HEK293T (cell line): ENCODE measurements around the gene CPLX3.

Source experiments
- CTCF ChIA-PET: fragments of 350-600 bp; formaldehyde crosslinking; extraction: SDS; loops from one replicate; lab custom pipeline; 2021; ENCODE audit warnings: antibody characterized with exemption, inconsistent platforms; lab: Yijun Ruan, JAX
- POLR2A ChIA-PET: fragments of 350-600 bp; formaldehyde crosslinking; extraction: SDS; loops from one replicate; lab custom pipeline; 2020; ENCODE audit warnings: antibody characterized with exemption, inconsistent platforms; lab: Yijun Ruan, JAX
- DNase-seq: peaks from one replicate; pipeline ENCODE4 v3.0.0; 2012; ENCODE audit warnings: mixed read lengths; ENCODE audit errors: extremely low spot score
- ARNT ChIP-seq: fragments of 450-650 bp; IDR thresholded peaks from 2 replicates; pipeline ENCODE4 v1.6.1; 2017; ENCODE audit warnings: mild to moderate bottlenecking
- BHLHE40 ChIP-seq: fragments of 450-650 bp; IDR thresholded peaks from 2 replicates; pipeline ENCODE4 v1.6.1; 2016; ENCODE audit warnings: mild to moderate bottlenecking, moderate library complexity, borderline replicate concordance
- CTBP1 ChIP-seq: fragments of 450-650 bp; IDR thresholded peaks from 2 replicates; pipeline ENCODE4 v1.6.1; 2016; ENCODE audit warnings: borderline replicate concordance
- ELF4 ChIP-seq: fragments of 450-650 bp; IDR thresholded peaks from 2 replicates; pipeline ENCODE4 v1.6.1; 2017; ENCODE audit warnings: antibody characterized with exemption
- FOXA1 ChIP-seq: fragments of 450-650 bp; IDR thresholded peaks from 2 replicates; pipeline ENCODE4 v1.6.1; 2016; ENCODE audit warnings: mild to moderate bottlenecking
- FOXK2 ChIP-seq: fragments of 450-650 bp; IDR thresholded peaks from 2 replicates; pipeline ENCODE4 v1.6.1; 2016; ENCODE audit warnings: mild to moderate bottlenecking
- FOXM1 ChIP-seq: fragments of 450-650 bp; IDR thresholded peaks from 2 replicates; pipeline ENCODE4 v1.6.1; 2017; ENCODE audit warnings: mild to moderate bottlenecking, borderline replicate concordance
- HDGF ChIP-seq: fragments of 450-650 bp; IDR thresholded peaks from 2 replicates; pipeline ENCODE4 v1.6.1; 2017; ENCODE audit warnings: antibody characterized with exemption, borderline replicate concordance
- L3MBTL2 ChIP-seq: fragments of 450-650 bp; conservative IDR thresholded peaks from 2 replicates; pipeline ENCODE4 v1.6.1; 2016; ENCODE audit warnings: mild to moderate bottlenecking
- LEF1 ChIP-seq: fragments of 450-650 bp; IDR thresholded peaks from 2 replicates; pipeline ENCODE4 v1.6.1; 2017; ENCODE audit warnings: mild to moderate bottlenecking, borderline replicate concordance
- NFRKB ChIP-seq: fragments of 450-650 bp; IDR thresholded peaks from 2 replicates; pipeline ENCODE4 v1.6.1; 2016; ENCODE audit warnings: mild to moderate bottlenecking, moderate library complexity
- PKNOX1 ChIP-seq: fragments of 450-650 bp; IDR thresholded peaks from 2 replicates; pipeline ENCODE4 v1.6.1; 2016
- SP1 ChIP-seq: fragments of 450-650 bp; IDR thresholded peaks from 2 replicates; pipeline ENCODE4 v1.6.1; 2017
- SUZ12 ChIP-seq: fragments of 450-650 bp; IDR thresholded peaks from 2 replicates; pipeline ENCODE4 v1.6.1; 2016; ENCODE audit warnings: mild to moderate bottlenecking
- TARDBP ChIP-seq: fragments of 450-650 bp; IDR thresholded peaks from 2 replicates; pipeline ENCODE4 v1.6.1; 2016
- ZNF384 ChIP-seq: fragments of 450-650 bp; IDR thresholded peaks from 2 replicates; pipeline ENCODE4 v1.6.1; 2016

The CPLX3 gene

GRCh38 chr15:74845581-74845980 is 19.2 kb downstream of the CPLX3 start:
- no peak for TF ChIP-seq BHLHE40
- TF ChIP-seq TARDBP, result no peak
- no peak for TF ChIP-seq SUZ12
- no peak for TF ChIP-seq SP1
- no peak for TF ChIP-seq FOXM1
- TF ChIP-seq NFRKB, result no peak
- TF ChIP-seq FOXK2, result no peak
- TF ChIP-seq ARNT, result no peak
- TF ChIP-seq CTBP1, result no peak
- TF ChIP-seq PKNOX1, result no peak
- TF ChIP-seq LEF1, result no peak
- TF ChIP-seq ELF4, result no peak
- no peak for TF ChIP-seq FOXA1
- TF ChIP-seq HDGF, result no peak
- TF ChIP-seq ZNF384, result no peak
- TF ChIP-seq L3MBTL2, result no peak
- ChIA-PET POLR2A (interaction anchor here (1.6 to 3.5 kb wide), 2 partner anchors 44 to 50 kb away, joined by 4 to 17 read pairs; partner anchors contain the start of gene MPI), CTCF (no interaction called here)
- DNase-seq, result no peak

GRCh38 chr15:74847432-74847831 is 21.0 kb downstream of the CPLX3 start:
- TF ChIP-seq FOXA1 (no peak), L3MBTL2 (no peak), PKNOX1 (no peak), CTBP1 (no peak), TARDBP (no peak), FOXM1 (no peak), NFRKB (no peak), LEF1 (no peak), SUZ12 (no peak), SP1 (no peak), BHLHE40 (no peak), ARNT (no peak), HDGF (no peak), ZNF384 (no peak), ELF4 (no peak), FOXK2 (no peak)
- ChIA-PET CTCF (no interaction called here), POLR2A (no interaction called here)
- no peak for DNase-seq

- no peak for DNase-seq
- POLR2A ChIA-PET, result no interaction called here
- TF ChIP-seq TARDBP, result no peak
- no peak for TF ChIP-seq HDGF
- no peak for TF ChIP-seq ARNT
- no peak for TF ChIP-seq FOXK2
- CTCF ChIA-PET, result no interaction called here
These were observed 24.0 kb downstream of the CPLX3 start for GRCh38 chr15:74850393-74850792.

GRCh38 chr15:74851960-74852359 is 25.5 kb downstream of the CPLX3 start:
- ChIA-PET POLR2A (interaction anchor here (1.4 kb wide), 1 partner anchor 10 kb away, joined by 3 read pairs; no protein-coding TSS in a partner anchor), CTCF (interaction anchor here (0.6 kb wide), 1 partner anchor 716 kb away, joined by 3 read pairs; no protein-coding TSS in a partner anchor)
- TF ChIP-seq FOXA1, result no peak
- DNase-seq, result no peak

GRCh38 chr15:74854453-74855022 is 28.1 kb downstream of the CPLX3 start:
- no peak for DNase-seq
- ChIA-PET CTCF (no interaction called here), POLR2A (interaction anchor here (1.2 to 1.4 kb wide), 2 partner anchors 10 to 12 kb away, joined by 3 to 4 read pairs; no protein-coding TSS in a partner anchor)
- TF ChIP-seq NFRKB, result no peak
- TF ChIP-seq LEF1, result no peak
- TF ChIP-seq ELF4, result no peak
- no peak for TF ChIP-seq FOXA1
- no peak for TF ChIP-seq CTBP1
- no peak for TF ChIP-seq ZNF384
- no peak for TF ChIP-seq ARNT
- no peak for TF ChIP-seq HDGF
- no peak for TF ChIP-seq PKNOX1
- no peak for TF ChIP-seq TARDBP
- TF ChIP-seq SUZ12, result no peak

GRCh38 chr15:74855857-74856256 is 29.4 kb downstream of the CPLX3 start:
- CTCF ChIA-PET, result interaction anchor here (0.6 to 0.8 kb wide), 2 partner anchors 68 to 114 kb away, joined by 3 to 4 read pairs; no protein-coding TSS in a partner anchor
- no peak for TF ChIP-seq CTBP1
- TF ChIP-seq ZNF384, result no peak
- no peak for TF ChIP-seq LEF1
- no peak for TF ChIP-seq NFRKB
- no peak for TF ChIP-seq SP1
- TF ChIP-seq ELF4, result no peak
- POLR2A ChIA-PET, result interaction anchor here (0.7 to 1.4 kb wide), 3 partner anchors 12 to 30 kb away, joined by 3 to 4 read pairs (median 3); partner anchors contain the start of gene ULK3
- DNase-seq, result no peak
